HG02943 (cell line): ENCODE data around the gene DDOST.
"Not testable (repeated sequence)": the region's sequence is repeated elsewhere in the genome, so short reads cannot be mapped to it uniquely, and the experiment has no call there.

Experiments
- ATAC-seq: cut with Tn5 transposase; IDR thresholded peaks from one replicate; pipeline ENCODE4 v1.9.1; 2021; ENCODE audit warnings: mild to moderate bottlenecking, low read depth, moderate library complexity; ENCODE audit not compliant: unreplicated experiment

DDOST gene

DNA sequence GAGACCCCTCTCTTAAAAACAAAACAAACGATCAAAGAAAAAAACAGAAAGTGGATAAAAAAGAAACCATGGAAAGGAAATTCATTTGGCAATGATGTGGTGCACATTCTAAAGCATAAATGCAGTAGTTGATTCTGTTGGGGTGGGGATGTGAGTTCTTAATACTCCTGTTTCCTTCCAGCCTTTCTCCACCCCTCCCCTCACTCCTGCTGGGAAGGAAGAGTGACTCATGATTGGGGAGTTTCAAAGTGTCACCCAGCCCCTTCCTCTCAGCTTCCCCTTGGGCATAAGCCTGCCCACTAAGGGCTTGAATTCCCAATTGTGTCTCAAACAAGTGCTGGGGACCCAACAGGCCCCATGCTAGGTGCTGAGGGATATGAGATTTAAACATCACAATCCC lies 34.6 kb downstream of the DDOST start:
- no peak for ATAC-seq

DNA sequence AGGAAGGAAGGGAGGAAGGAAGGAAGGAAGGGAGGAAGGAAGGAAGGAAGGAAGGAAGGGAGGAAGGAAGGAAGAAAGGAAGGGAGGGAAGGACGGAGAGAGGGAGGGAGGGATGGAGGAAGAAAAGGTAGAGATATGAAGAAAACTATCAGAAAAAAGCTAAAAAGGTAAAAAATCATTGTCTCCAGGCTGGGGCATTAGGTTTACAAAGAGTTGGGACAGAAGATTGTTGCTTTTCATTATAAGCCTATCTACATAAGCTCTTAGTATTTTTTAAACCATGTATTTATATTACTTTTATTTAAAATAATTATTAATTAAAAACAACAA lies 35.1 kb downstream of the DDOST start:
- ATAC-seq, result no peak

DNA sequence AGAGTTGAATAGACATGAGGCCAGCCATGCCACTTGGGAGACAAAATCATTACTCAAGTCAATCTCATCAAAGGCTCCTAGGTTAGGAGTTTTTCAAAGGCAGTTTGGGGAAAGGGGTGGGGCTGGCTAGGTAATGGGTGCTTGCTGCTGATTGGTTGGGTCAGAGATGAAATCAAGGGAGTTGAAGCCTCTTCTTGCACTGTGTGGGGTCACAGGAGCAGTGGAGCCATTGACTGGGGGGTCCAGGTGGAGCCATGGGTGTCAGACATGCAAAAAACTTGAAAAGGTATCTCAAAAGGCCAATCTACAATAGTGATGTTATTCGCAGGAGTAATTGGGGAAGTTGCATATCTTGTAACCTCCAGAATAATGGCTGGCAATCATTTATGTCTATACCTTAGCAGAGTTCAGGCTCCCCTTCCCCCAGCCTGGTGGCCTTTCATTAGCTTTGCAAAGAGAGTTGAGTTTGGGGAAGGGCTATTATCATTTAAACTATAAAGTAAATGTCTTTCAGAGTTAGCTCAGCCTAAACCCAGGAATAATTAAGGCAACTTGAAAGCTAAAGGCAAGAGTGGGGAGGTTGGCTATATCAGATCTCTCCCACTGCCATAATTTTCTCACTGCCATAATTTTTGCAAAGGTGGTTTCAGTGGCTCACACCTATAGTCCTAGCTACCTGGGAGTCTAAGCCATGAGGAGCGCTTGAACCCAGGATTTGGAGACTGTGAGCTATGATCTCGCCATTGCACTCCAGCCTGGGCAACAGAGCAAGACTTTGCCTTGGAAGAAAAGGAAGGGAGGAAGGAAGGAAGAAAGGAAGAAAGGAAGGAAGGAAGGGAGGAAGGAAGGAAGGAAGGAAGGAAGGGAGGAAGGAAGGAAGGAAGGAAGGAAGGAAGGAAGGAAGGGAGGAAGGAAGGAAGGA lies 35.7 kb downstream of the DDOST start:
- no peak for ATAC-seq

DNA sequence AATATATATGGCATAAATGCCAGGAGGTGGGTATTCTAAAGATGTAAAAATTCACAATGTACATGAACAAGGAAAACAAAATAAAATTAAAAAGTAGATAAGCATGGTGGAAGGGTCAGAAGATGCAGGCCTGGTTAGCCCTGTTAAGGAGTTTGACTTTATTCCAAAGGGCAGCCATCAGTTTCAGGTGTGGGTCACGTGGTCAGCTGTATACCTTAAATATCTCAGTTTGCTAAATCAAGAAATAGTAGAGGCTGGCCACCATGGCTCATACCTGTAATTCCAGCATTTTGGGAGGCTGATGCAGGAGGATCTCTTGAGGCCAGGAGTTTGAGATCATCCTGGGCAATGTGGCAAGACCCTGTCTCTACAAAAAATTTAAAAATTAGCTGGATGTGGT lies 36.5 kb downstream of the DDOST start:
- no peak for ATAC-seq

DNA sequence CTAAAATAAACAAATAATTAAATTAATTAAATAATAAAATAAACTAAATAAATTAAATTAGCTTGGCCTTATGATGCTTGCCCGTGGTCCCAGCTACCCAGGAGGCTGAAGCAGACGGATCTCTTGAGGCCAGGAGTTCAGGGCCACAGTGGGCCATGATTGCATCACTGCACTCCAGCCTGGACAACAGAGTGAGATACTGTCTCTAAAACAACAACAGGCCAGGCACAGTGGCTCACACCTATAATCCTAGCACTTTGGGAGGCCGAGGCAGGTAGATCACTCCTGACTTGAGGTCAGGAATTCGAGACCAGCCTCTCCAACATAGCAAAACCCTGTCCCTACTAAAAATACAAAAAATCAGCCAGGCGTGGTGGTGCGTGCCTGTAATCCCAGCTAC lies 40.2 kb downstream of the DDOST start:
- no peak for ATAC-seq

DNA sequence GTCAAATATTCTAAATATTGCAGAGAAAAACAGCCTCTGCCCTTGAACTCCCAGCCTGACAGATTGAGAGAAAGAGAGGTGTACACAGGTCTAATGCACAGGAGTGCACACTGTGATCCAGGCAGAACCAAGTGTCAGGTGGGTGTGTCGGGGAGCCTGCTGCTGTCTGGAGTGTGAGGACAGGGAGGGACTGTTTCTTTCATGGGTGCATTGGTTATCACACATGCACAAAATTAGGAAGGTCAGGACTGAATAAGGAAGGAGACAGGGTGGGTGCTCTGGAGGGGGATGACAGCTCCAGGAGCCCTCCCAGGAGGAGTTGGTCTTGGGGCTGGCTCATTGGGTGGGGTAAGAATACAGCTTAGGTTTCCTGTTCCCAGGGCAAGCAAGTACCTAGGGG lies 41.2 kb downstream of the DDOST start:
- no peak for ATAC-seq

DNA sequence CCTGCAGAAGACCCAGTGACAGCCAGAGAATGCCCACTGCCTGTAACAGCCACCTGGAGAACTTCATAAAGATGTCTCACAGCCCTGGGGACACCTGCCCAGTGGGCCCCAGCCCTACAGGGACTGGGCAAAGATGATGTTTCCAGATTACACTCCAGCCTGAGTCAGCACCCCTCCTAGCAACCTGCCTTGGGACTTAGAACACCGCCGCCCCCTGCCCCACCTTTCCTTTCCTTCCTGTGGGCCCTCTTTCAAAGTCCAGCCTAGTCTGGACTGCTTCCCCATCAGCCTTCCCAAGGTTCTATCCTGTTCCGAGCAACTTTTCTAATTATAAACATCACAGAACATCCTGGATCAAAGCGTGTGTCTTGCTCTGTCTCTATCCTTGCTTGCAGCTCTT lies 42.6 kb downstream of the DDOST start:
- ATAC-seq, result no peak

DNA sequence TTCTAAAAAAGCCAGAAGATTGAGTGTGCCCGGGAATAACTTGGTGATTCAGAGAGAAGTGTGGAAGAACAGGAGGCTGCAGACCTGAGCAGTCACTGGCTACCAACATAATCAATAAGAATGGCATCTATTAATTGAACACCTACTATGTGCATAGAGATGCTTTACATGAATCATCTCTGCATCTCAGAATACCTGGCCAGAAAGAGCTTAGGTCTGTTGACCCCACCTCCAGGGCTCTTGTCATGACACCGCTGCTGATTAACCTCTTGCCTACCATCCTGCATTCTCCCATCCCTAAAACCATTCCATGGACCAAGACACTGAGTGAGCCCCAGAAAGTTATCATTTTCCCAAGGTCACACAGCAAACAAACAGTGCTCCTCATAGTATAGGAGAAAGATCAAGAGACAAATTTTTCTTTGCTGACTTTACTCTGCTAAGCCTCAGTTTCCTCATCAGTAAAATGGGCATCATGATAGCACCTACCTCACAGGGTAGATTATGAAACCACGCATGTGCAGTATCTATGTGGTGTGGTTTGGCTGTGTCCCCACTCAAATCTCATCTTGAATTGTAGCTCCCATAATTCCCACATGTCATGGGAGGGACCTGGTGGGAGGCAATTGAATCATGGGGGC lies 44.2 kb downstream of the DDOST start:
- ATAC-seq, result no peak

DNA sequence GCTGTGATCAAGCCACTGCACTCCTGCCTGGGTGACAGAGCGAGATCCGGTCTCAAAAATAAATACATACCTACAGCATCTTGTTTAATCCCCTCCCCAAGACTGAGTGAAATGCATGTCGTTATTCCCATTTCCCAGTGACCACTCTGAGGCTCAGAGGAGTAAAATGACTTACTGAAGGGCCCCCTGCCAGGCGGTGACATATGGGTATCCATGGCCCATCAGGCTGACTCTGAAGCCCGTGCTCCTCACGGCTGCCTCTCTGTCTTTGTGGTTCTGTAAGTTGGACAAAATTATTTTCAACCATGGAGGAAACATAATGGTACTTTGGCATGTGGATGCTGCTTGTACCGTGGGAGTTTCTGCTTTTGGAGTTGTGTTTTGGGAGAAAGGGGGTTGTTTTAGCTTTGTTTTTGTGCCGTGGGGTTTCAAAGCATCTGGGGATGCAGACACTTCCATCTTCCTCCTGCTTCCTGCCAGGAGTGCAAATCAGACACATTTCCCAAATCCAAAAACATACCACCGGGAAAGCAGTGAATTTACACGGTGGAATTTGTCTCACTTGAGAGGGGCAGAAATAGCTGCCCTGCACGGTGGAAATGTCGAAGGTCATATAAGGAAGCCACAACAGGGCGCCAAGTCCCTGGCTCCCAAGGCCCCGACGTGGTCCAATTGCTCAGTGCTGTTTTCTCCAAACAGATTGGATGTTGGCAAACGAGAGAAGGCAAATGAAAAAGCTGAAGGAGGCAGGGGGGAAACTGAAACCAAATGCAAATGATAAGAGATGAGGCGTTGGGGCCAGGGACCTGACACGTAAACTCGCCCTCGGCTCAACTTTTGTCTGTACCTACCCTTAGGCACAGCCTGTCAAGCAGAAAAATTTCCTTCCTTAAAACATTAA lies 45.0 kb downstream of the DDOST start:
- no peak for ATAC-seq

DNA sequence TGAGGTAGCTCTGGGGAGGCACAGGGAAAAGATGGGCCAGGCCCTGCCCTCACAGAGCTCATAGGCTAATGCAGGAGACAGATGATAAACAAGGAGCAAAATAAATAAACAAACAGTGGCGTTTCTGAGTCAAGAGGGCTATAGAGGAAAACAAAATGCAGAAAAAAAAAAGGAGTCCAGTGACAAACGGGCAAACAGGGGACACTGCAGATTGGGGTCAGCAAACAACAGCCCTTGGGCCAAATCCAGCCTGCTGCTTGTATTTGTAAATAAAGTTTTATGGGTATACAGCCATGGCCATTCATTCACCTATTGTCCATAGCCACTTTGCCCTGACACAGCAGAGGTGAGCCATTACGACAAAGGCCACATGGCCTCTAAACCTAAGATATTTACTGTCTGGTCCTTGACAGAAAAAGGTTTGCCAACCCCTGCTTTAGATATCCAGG lies 47.0 kb downstream of the DDOST start:
- ATAC-seq, result no peak

DNA sequence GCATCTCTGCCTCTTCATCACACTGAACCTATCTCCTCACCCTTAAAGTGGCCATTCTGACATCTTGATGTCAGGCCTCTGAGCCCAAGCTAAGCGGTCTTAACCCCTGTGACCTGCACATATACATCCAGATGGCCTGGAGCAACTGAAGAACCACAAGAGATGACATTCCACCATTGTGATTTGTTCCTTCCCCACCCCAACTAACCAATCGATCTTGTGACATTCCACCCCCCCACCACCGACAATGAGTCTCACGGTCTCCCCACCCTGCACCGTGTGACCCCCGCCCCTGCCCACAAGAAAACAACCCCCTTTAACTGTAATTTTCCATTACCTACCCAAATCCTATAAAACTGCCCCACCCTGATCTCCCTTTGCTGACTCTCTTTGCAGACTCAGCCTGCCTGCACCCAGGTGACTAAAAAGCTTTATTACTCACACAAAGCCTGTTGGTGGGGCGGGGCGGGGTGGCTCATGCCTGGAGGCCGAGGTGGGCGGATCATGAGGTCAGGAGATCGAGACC lies 48.9 kb downstream of the DDOST start:
- ATAC-seq, result no peak

DNA sequence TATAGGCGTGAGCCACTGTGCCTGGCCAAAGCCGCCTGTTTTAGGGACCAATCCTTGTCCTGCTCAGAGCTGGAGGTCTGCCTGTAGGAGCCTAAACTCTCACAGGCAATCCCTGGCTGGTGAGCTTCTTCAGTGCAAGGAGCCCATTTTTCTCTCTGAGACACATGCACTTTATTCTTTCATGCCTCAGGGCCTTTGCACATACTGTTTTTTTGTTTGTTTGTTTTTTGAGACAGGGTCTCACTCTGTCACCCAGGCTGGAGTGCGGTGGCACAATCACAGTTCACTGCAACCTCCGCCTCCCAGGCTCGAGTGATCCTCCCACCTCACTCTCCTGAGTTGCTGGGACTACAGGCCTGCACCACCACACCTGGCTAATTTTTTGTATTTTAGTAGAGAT lies 49.5 kb downstream of the DDOST start:
- no peak for ATAC-seq

DNA sequence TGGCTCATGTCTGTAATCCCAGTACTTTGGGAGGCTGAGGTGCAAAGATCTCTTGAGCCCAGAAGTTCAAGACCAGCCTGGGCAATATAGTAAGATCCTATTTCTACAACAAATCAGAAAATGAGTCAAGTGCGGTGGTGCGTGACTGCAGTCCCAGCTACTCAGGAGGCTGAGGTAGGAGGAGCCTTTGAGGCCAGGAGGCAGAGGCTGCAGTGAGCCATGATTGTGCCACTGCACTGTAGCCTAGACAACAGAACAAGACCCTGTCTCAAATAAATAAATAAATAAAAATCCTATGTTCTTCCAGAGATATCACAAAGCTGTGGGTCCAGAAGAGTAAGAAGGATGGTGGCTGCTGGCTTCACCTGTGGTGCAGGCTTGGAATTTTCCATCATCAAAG lies 50.2 kb downstream of the DDOST start:
- ATAC-seq, result no peak

DNA sequence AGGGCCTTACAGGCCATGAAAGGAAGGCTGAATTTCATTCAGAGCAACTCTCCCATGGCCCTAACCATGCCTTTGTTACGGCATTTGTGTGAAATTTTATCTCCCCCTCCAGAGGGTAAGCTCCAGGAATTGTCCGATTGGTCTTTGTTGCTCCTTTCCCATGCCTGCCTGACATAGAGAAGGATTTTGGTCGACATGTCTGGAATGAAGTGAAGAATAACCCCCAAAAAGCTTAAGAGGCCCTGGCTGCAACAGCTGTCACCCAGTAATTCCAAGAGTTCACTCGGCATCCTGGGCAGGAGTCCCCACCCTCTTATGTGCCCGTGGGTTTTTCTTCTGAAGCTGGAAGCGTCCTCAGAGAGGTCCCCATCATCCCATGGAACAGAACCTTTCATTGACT lies 51.6 kb downstream of the DDOST start:
- ATAC-seq, result no peak

DNA sequence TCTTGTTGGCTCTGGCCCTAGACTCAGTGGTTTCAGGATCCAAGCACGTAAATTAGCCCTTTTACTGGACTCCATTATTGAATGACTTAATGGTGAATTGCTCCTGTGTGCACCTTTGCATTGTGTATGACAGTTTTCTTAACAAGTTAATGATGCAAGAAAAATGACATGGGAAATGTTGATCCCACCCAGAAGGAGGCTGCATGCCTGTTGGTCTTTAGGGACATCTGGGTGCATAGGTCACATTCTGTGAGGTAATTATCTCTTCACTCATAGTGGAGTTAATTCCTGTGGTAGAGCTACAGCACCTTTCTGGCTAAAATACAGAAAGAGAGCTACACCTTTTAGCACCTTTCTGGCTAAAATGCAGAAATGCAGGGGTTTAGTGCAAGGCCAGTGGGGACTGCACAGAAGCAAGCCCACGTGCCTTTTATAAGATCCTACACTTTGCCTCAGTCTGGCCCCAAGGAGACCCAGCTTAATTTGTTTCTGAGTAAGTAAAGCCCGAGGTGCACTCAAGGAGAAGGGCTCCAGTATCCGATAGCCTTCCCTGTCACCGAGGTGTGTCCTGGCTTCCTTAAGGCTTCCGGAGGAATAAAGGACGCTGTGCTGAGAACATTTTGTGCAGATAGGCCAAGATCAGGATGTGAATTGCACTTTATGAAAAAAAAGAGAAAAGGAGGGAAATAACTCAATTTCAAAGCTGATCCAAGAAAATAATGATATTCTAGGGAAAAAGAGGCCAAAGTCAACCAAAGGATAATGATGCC lies 54.2 kb downstream of the DDOST start:
- ATAC-seq, result not testable (repeated sequence)

DNA sequence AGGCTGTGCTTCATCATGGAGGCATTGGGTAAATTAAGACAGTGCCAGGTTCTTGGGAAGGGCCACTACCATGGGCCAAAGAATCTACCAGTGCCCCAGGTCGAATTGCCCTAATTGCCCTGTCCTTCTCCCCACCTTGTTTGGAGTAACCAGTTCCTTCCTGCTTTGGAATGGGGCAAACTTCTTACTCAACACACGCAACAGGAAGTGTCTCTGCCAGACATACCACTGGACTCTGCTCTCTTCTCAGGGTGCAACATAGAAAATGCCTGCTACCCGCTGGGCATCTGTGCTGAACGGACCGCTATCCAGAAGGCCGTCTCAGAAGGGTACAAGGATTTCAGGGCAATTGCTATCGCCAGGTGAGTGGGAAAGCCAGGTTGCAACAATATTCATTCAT lies 56.5 kb downstream of the DDOST start:
- ATAC-seq, result no peak

DNA sequence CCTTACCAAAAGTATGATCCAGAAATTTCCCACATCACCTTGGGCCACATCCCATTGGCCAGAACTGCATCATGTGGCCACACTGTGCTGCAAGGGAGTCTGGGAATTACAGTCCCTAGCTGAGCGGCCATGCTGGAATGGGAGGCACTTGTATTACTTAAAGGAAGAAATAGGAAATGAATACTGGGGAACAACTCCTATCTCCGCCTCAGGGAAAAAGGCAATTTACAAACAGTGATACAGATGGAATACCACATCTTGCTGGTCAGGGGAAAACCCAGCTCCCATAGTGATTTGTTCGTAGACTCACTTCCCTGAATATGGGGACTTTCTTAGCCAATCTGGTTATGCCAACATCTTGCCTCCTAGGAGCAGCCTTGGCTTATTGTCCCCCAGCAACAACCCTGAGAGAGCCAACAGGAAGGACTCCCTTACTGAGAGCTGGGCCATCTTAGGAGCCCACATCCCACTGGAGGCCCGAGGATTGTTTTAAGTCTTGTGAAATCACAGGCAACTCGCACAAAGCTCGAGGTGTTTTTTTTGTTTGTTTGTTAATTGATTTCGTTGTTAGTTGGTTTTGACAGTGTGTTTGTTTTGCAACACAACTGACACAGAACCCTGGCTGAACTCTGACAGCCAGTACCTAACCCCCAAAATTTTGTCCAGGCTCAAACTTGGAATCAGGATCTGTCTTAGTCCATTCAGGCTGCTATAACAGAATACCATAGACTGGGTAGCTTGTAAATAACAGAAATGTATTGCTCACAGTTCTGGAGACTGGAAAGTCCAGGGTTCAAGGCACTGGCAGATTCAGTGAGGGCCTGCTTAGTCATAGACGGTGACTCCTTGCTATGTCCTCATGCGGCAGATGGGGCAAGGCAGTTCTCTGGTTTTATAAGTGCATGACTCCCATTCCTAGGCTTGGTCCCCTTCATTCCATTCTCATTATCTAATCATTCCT lies 57.4 kb downstream of the DDOST start:
- no peak for ATAC-seq

DNA sequence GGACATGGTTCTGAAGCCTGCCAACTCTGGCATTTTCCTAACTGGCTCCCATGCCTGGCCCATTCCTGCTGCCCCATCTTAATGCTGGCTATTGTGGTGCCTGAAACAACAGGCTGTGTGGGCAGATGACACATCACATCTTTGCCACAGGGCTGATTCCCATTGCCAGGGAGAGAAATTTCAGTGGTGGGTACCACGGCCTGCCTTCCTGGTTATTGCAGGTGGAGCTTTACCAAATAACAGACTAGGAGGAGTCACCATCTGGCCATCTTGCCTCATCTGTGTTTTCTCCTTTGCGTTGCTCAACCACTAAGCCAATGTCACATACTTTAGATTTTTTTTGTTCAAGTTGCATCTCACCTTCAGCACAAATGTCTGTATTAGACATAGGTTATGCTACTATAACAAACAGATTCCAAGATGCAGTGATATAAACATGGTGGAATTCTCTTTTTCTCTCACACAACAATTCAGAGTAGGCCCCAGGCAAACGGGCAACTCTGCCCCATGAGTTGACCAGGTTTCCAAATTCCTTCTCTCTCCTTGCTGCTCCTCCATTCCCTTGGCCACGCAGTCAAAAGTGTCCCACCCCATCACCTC lies 58.2 kb downstream of the DDOST start:
- no peak for ATAC-seq
